K562 (cell line): ENCODE results near the gene UBE3B. TPM values are rescaled to one million over a fixed set of nuclear protein-coding genes. Genes with fewer than 3 reads are reported as not detected.

Source experiments
- ATAC-seq: fragments of 200-7000 bp; cut with Tn5 transposase; 3 replicates; pipeline ENCODE4 v1.9.1; 2020; ENCODE audit warnings: moderate library complexity
- BruUV-seq: library from RNA; stranded (reverse); fragments of 400-500 nt; replicated peaks from 2 replicates; lab custom pipeline; 2021; lab: Mats Ljungman, UMichigan
- CTCF ChIA-PET: fragments of 300-600 bp; formaldehyde crosslinking; extraction: SDS; loops from one replicate; lab custom pipeline; 2021; ENCODE audit warnings: low intra/inter-chr PET ratio; lab: Yijun Ruan, JAX
- POLR2A ChIA-PET: fragments of 300-600, 350-650 bp; sonication (Branson Sonifier 250); formaldehyde crosslinking; extraction: SDS; loops from one replicate; lab custom pipeline; 2021; ENCODE audit warnings: antibody characterized with exemption, inconsistent platforms; lab: Yijun Ruan, JAX
- DNase-seq, 4 experiments: peaks; one replicate each; pipeline versions ENCODE4 v3.0.0 to v3.0.0-alpha.2; 2011 to 2018; ENCODE audit warnings: low spot score in 3 of 4, mixed read lengths in 3 of 4; ENCODE audit errors: extremely low read depth in 1 of 4
- FAIRE-seq: peaks from 2 replicates; lab custom pipeline; 2011; peaks lifted over from hg19 to GRCh38; lab: Jason Lieb, UNC
- H2AFZ ChIP-seq: 2 replicates; pipeline ENCODE4 v1.6.0; 2011; ENCODE audit warnings: low read depth, low read length, control low read depth, inconsistent platforms
- H3K27ac ChIP-seq: fragments of 200-600 bp; 3 replicates; pipeline ENCODE4 v1.8.0; 2011; ENCODE audit warnings: low read depth, mild to moderate bottlenecking, control low read depth, inconsistent platforms, low read length, moderate library complexity, mixed read lengths; ENCODE audit errors: extremely low read depth
- H3K27me3 ChIP-seq, 2 experiments: fragments of 300-600 bp in 1 of 2; 2 replicates in 1 of 2; 3 replicates in 1 of 2; pipeline versions ENCODE4 v1.6.0 to v1.8.0; 2011; ENCODE audit warnings: inconsistent platforms in 2 of 2, low read length in 2 of 2, mild to moderate bottlenecking in 1 of 2, mixed read lengths in 1 of 2, moderate library complexity in 1 of 2; ENCODE audit not compliant: control insufficient read depth in 2 of 2, insufficient read depth in 2 of 2
- H3K36me3 ChIP-seq: fragments of 300-600 bp; 3 replicates; pipeline ENCODE4 v1.8.0; 2011; ENCODE audit warnings: mild to moderate bottlenecking, low read length, inconsistent platforms; ENCODE audit not compliant: control insufficient read depth, insufficient read depth
- H3K4me1 ChIP-seq, 2 experiments: fragments of 200-600 bp in 1 of 2; replicated peaks in 1 of 2; 2 replicates in 1 of 2; 3 replicates in 1 of 2; pipeline versions ENCODE4 v1.5.1 to v1.8.0; 2011; ENCODE audit warnings: inconsistent platforms in 2 of 2, low read length in 2 of 2, mild to moderate bottlenecking in 1 of 2, mixed read lengths in 1 of 2, moderate library complexity in 1 of 2; ENCODE audit not compliant: control insufficient read depth in 2 of 2, insufficient read depth in 2 of 2
- H3K4me2 ChIP-seq: 2 replicates; pipeline ENCODE4 v1.6.1; 2011; ENCODE audit warnings: low read length, control low read depth, inconsistent platforms, mixed read lengths; ENCODE audit not compliant: insufficient read depth
- H3K4me3 ChIP-seq: fragments of 200-600 bp; sonication (generic), shearing (Covaris generic); 2 replicates; pipeline ENCODE4 v1.5.1; 2016; ENCODE audit warnings: control low read depth, inconsistent platforms
- H3K79me2 ChIP-seq: fragments of 200-600 bp; 3 replicates; pipeline ENCODE4 v1.8.0; 2011; ENCODE audit warnings: low read length, inconsistent platforms; ENCODE audit not compliant: control insufficient read depth, insufficient read depth
- H3K9ac ChIP-seq, 2 experiments: 2 replicates each; pipeline versions ENCODE4 v1.6.0 to v1.6.1; 2011; ENCODE audit warnings: low read depth in 2 of 2, low read length in 2 of 2, control low read depth in 1 of 2, inconsistent platforms in 1 of 2, mild to moderate bottlenecking in 1 of 2, mixed read lengths in 1 of 2; ENCODE audit not compliant: insufficient read depth in 1 of 2
- H3K9me1 ChIP-seq: one replicate; pipeline ENCODE4 v1.6.0; 2011; ENCODE audit warnings: inconsistent platforms, mild to moderate bottlenecking, low read length, moderate library complexity; ENCODE audit not compliant: control insufficient read depth, insufficient read depth
- H3K9me3 ChIP-seq: replicated peaks from 2 replicates; pipeline ENCODE4 v1.5.1; 2011; ENCODE audit warnings: low read depth, low read length, inconsistent platforms; ENCODE audit not compliant: control insufficient read depth, insufficient read depth
- H4K20me1 ChIP-seq: replicated peaks from 2 replicates; pipeline ENCODE4 v1.6.1; 2011; ENCODE audit warnings: low read length, inconsistent platforms, mixed read lengths; ENCODE audit not compliant: control insufficient read depth, insufficient read depth
- EGR1 ChIP-seq: fragments of 450-650 bp; conservative IDR thresholded peaks from 2 replicates; pipeline ENCODE4 v1.6.1; 2017; ENCODE audit warnings: mild to moderate bottlenecking
- HDAC6 ChIP-seq: IDR thresholded peaks from 2 replicates; pipeline ENCODE4 v1.6.1; 2012; ENCODE audit warnings: low read depth, mild to moderate bottlenecking, control low read depth, inconsistent platforms, low read length, moderate library complexity
- SMAD4 ChIP-seq: fragments of 250-450 bp; sonication (Bioruptor Pico); conservative IDR thresholded peaks from 2 replicates; pipeline ENCODE4 v1.8.0; 2021; ENCODE audit warnings: inconsistent platforms, mild to moderate bottlenecking, moderate library complexity
- SOX6 ChIP-seq: fragments of 450-650 bp; IDR thresholded peaks from 2 replicates; pipeline ENCODE4 v1.6.1; 2014; ENCODE audit warnings: mild to moderate bottlenecking
- TFE3 ChIP-seq: fragments of 450-650 bp; formaldehyde crosslinking; IDR thresholded peaks from 2 replicates; pipeline ENCODE4 v1.4.0; 2020; ENCODE audit warnings: mild to moderate bottlenecking, mixed read lengths
- VEZF1 ChIP-seq: fragments of 200-800 bp; sonication (Bioruptor generic); IDR thresholded peaks from 2 replicates; pipeline ENCODE4 v1.6.1; 2017; ENCODE audit warnings: missing genetic modification characterization, missing compliant biosample characterization
- ZNF143 ChIP-seq: sonication (generic); formaldehyde crosslinking; IDR thresholded peaks from 2 replicates; pipeline ENCODE4 v1.9.0; 2022; ENCODE audit warnings: mild to moderate bottlenecking, missing genetic modification reagents
- ZNF224 ChIP-seq: sonication (generic); formaldehyde crosslinking; IDR thresholded peaks from 2 replicates; pipeline ENCODE4 v1.8.0; 2022; ENCODE audit warnings: mild to moderate bottlenecking, missing genetic modification reagents
- ZNF512 ChIP-seq: IDR thresholded peaks from 2 replicates; pipeline ENCODE4 v1.6.1; 2016; ENCODE audit warnings: missing genetic modification characterization, missing compliant biosample characterization
- WGBS: fragments of 100-300 bp; shearing (Covaris generic); methylation state at CpG from one replicate; pipeline ENCODE4 v1.1.6; 2016; ENCODE audit warnings: low coverage, mixed read lengths; ENCODE audit not compliant: insufficient coverage; ENCODE audit errors: missing lambda C conversion rate; 5-methylcytosine and 5-hydroxymethylcytosine counted together
- in situ Hi-C: fragments of 300-500 bp; cut with MboI; formaldehyde crosslinking; loops from 4 replicates; pipeline ENCODE4 v1.15.0; 2018; ENCODE audit warnings: inconsistent platforms, mixed read lengths
- intact Hi-C: fragments of 100-400 bp; cut with micrococcal nuclease; formaldehyde crosslinking; loops from 2 replicates; pipeline ENCODE4 v1.14.2; 2022
- polyA plus RNA-seq, 8 experiments: library from polyadenylated mRNA; depleted of rRNA in 4 of 8; stranded (reverse) in 5 of 8; unstranded in 3 of 8; fragments of >200 nt; fragmentation: Nextera tagmentation in 2 of 8; fragmentation: Illumina TruSeq in 1 of 8; extraction: Ambion mirVana in 2 of 8; extraction: Trizol in 1 of 8; gene quantifications; 2 replicates each; pipeline versions ENCODE4 v1.2.1 to v1.2.3, GENCODE V29; 2011 to 2014; ENCODE audit warnings: inconsistent platforms in 1 of 8, missing spikeins in 1 of 8
- total RNA-seq, 7 experiments: library from RNA; depleted of rRNA in 6 of 7; stranded (reverse); fragments of >200 nt in 6 of 7; fragmentation: Illumina TruSeq in 2 of 7; extraction: Trizol in 2 of 7; gene quantifications; 2 replicates each; pipeline versions ENCODE4 v1.2.1 to v1.2.3, GENCODE V29; 2011 to 2021; ENCODE audit warnings: low replicate concordance in 1 of 7

Gene UBE3B
- total and polyA plus RNA-seq, 9 of the 15 experiments (the other 6 are each of a cell fraction or from before 2014, with no cell fraction given): 7.6 to 23.6 (median 15.5) TPM

DNA sequence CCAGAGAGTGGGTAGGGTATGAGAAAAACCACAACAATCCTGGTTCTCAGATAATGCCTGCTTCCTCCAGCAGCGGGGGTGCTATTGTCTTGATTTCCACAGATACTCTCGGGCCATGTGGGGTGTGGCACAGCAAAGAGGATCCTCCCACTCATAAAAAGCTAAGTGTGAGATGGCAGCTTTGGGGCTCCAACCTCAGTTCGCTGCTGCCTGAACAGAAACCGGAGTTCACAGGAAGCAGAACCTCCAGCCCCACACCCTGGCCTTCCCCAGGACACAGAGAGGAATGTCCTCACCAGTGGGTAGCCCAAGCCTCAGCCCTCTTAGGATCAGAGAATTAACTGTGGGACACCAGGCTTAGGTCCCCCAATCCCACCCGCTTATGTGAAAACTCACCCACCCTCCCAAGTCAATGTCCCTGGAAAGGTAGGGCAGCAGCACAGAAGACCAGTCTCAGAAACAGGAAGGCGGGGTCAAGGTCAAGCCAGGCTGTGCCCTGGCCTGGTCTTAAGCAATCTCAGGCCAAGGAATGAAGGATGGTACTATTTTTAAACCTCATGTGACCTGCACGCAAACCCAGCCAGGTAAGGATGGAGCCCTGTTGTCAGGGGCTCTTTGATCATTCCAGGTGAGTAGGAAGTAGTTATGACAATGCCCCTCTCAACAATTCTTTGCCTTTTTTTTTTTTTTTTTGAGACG lies 9.3 kb upstream of the UBE3B start:
- Histone ChIP-seq H4K20me1 (peaks cover 23% of the 10 kb centered on the region; the same call in 1 of the 2 replicates), H3K4me2 (no peak overlapping the region), H3K9me1 (peaks cover under 1% of the 10 kb centered on the region), H2AFZ (no peak overlapping the region), H3K4me1 (peaks cover 8 to 14% of the 10 kb centered on the region in 2 experiments; a peak in 3 of 5 replicates), H3K4me3 (no peak overlapping the region), H3K27ac (no peak overlapping the region), H3K79me2 (peaks cover 44% of the 10 kb centered on the region), H3K36me3 (peaks cover 38% of the 10 kb centered on the region; the same call in 2 of the 3 replicates), H3K27me3 (no peaks in the 10 kb centered on the region), H3K9me3 (no peaks in the 10 kb centered on the region), H3K9ac (peak overlapping the region in 1 of 2 experiments; percentile 5; a peak in 1 of 4 replicates)
- TF ChIP-seq SOX6: peak; percentile 75
- no peak for TF ChIP-seq HDAC6
- 0 out of 2 replicates have a peak, but pooled peaks have one; percentile 23 for TF ChIP-seq EGR1
- intact Hi-C loops: no loop called here
- ChIA-PET CTCF (no interaction called here), POLR2A (interaction anchor here (0.6 to 1.0 kb wide), 2 partner anchors 8 to 111 kb away, joined by 3 read pairs; no protein-coding TSS in a partner anchor)
- DNase-seq (peak; percentile 20 to 31 (median 30)), ATAC-seq (peak; percentile 65), FAIRE-seq (no peak)
- 46% methylated on average over 6 of the region's 8 CpGs for WGBS
- in situ Hi-C loops: no loop called here
- no TSS peak for BruUV-seq

- BruUV-seq: no TSS peak
- POLR2A ChIA-PET: interaction anchor here (0.6 to 1.2 kb wide), 3 partner anchors 8 to 118 kb away, joined by 3 read pairs; no protein-coding TSS in a partner anchor
- CTCF ChIA-PET: no interaction called here
- no peaks in the 10 kb centered on the region for H3K9me3 ChIP-seq
- no peak overlapping the region for H2AFZ ChIP-seq
- FAIRE-seq (no peak), DNase-seq (no peak), ATAC-seq (no peak)
- peaks cover 47% of the 10 kb centered on the region for H3K79me2 ChIP-seq
- H3K36me3 ChIP-seq: peaks cover 38% of the 10 kb centered on the region; the same call in 2 of the 3 replicates
- peaks cover 23% of the 10 kb centered on the region; the same call in 1 of the 2 replicates for H4K20me1 ChIP-seq
- no peak overlapping the region for H3K4me2 ChIP-seq
- in situ Hi-C loops (no loop called here), intact Hi-C loops (no loop called here)
- no peaks in the 10 kb centered on the region for H3K27me3 ChIP-seq
- H3K9ac ChIP-seq: no peak overlapping the region; a peak in 1 of 4 replicates
- no peak overlapping the region for H3K4me3 ChIP-seq
- no peak overlapping the region for H3K27ac ChIP-seq
- peaks cover 4% of the 10 kb centered on the region for H3K9me1 ChIP-seq
- H3K4me1 ChIP-seq: peaks cover 5 to 10% of the 10 kb centered on the region in 2 experiments; a peak in 3 of 5 replicates
- 94% methylated on average over 9 of the region's 10 CpGs for WGBS
- TF ChIP-seq ZNF224: no peak
- no peak for TF ChIP-seq SMAD4 (CRISPR knock-in tag)
- TF ChIP-seq TFE3 (CRISPR knock-in tag): no peak
- TF ChIP-seq VEZF1 (CRISPR knock-in tag): no peak
- TF ChIP-seq ZNF143: no peak
- no peak for TF ChIP-seq ZNF512 (tag)
Measured at GRCh38 chr12:109469517-109469916, 7.9 kb upstream of the UBE3B start.
